HepG2 (cell line): Measurements from ENCODE around the gene MORN1. TPM values are rescaled to one million over a fixed set of nuclear protein-coding genes. Genes with fewer than 3 reads are reported as not detected.

ENCODE experiments used
- ATAC-seq: fragments of 200-7000 bp; cut with Tn5 transposase; 3 replicates; pipeline ENCODE4 v1.9.1; 2020; ENCODE audit warnings: mild to moderate bottlenecking, moderate library complexity
- BruUV-seq: library from RNA; stranded (reverse); fragments of 400-500 nt; replicated peaks from 2 replicates; lab custom pipeline; 2021; lab: Mats Ljungman, UMichigan
- CTCF ChIA-PET: fragments of 300-600 bp; formaldehyde crosslinking; extraction: SDS; loops from one replicate; lab custom pipeline; 2021; ENCODE audit warnings: low total read pairs, inconsistent platforms, low intra/inter-chr PET ratio; lab: Yijun Ruan, JAX
- POLR2A ChIA-PET: fragments of 350-600 bp; sonication (Branson Sonifier 250); formaldehyde crosslinking; loops from one replicate; lab custom pipeline; 2020; ENCODE audit warnings: antibody characterized with exemption, inconsistent platforms; lab: Yijun Ruan, JAX
- DNase-seq: peaks from one replicate; pipeline ENCODE4 v3.0.0-alpha.2; 2015; ENCODE audit warnings: low spot score
- FAIRE-seq: peaks from 3 replicates; lab custom pipeline; 2011; peaks lifted over from hg19 to GRCh38; lab: Jason Lieb, UNC
- H2AFZ ChIP-seq: one replicate; pipeline ENCODE4 v1.6.1; 2011; ENCODE audit warnings: low read length, inconsistent platforms
- H3K27ac ChIP-seq: fragments of 300-600 bp; 3 replicates; pipeline ENCODE4 v1.8.0; 2011; ENCODE audit warnings: mixed run types, mild to moderate bottlenecking, mixed read lengths, low read length, inconsistent platforms; ENCODE audit not compliant: insufficient read depth; ENCODE audit errors: extremely low read length
- H3K27me3 ChIP-seq, 2 experiments: fragments of 200-600 bp in 1 of 2; 2 replicates in 1 of 2; 3 replicates in 1 of 2; pipeline versions ENCODE4 v1.6.0 to v1.8.0; 2011; ENCODE audit warnings: low read length in 2 of 2, mild to moderate bottlenecking in 2 of 2, moderate library complexity in 2 of 2, inconsistent platforms in 1 of 2; ENCODE audit not compliant: insufficient read depth in 2 of 2, control insufficient read depth in 1 of 2
- H3K36me3 ChIP-seq, 2 experiments: fragments of 200-600 bp in 1 of 2; replicated peaks in 1 of 2; 2 replicates in 1 of 2; 3 replicates in 1 of 2; pipeline versions ENCODE4 v1.5.1 to v1.8.0; 2011; ENCODE audit warnings: low read length in 2 of 2, inconsistent platforms in 1 of 2; ENCODE audit not compliant: insufficient read depth in 2 of 2, control insufficient read depth in 1 of 2
- H3K4me1 ChIP-seq: 2 replicates; pipeline ENCODE4 v1.5.1; 2012; ENCODE audit warnings: low read length, inconsistent platforms; ENCODE audit not compliant: insufficient read depth
- H3K4me2 ChIP-seq: 2 replicates; pipeline ENCODE4 v1.6.0; 2011; ENCODE audit warnings: low read depth, low read length, inconsistent platforms
- H3K4me3 ChIP-seq, 3 experiments: fragments of 200-600 bp in 1 of 3; sonication (generic), shearing (Covaris generic) in 1 of 3; replicated peaks in 1 of 3; 2 replicates each; pipeline ENCODE4 v1.5.1; 2011 to 2016; ENCODE audit warnings: low read length in 3 of 3, inconsistent platforms in 2 of 3, low read depth in 2 of 3, mild to moderate bottlenecking in 2 of 3, control low read depth in 1 of 3, mixed read lengths in 1 of 3; ENCODE audit not compliant: insufficient read depth in 1 of 3
- H3K79me2 ChIP-seq: one replicate; pipeline ENCODE4 v1.6.1; 2011; ENCODE audit warnings: low read length, inconsistent platforms; ENCODE audit not compliant: insufficient read depth
- H3K9ac ChIP-seq: 2 replicates; pipeline ENCODE4 v1.6.0; 2011; ENCODE audit warnings: mild to moderate bottlenecking, low read depth, low read length, inconsistent platforms; ENCODE audit not compliant: insufficient read depth
- H3K9me3 ChIP-seq: 2 replicates; pipeline ENCODE4 v1.5.1; 2012; ENCODE audit warnings: mild to moderate bottlenecking, low read length
- H4K20me1 ChIP-seq: 2 replicates; pipeline ENCODE4 v1.6.0; 2011; ENCODE audit warnings: inconsistent platforms, mild to moderate bottlenecking, low read length, moderate library complexity; ENCODE audit not compliant: insufficient read depth
- CCDC6 ChIP-seq: sonication (generic); formaldehyde crosslinking; IDR thresholded peaks from 2 replicates; pipeline ENCODE4 v1.8.1; 2022; ENCODE audit warnings: mild to moderate bottlenecking, missing genetic modification reagents, moderate library complexity
- MIXL1 ChIP-seq: IDR thresholded peaks from 2 replicates; pipeline ENCODE4 v1.6.1; 2016
- NFYB ChIP-seq: sonication (generic); formaldehyde crosslinking; IDR thresholded peaks from 2 replicates; pipeline ENCODE4 v1.4.0; 2020; ENCODE audit warnings: missing genetic modification reagents
- REPIN1 ChIP-seq: sonication (generic); formaldehyde crosslinking; IDR thresholded peaks from 2 replicates; pipeline ENCODE4 v1.8.0; 2022; ENCODE audit warnings: missing genetic modification reagents, low read depth, mild to moderate bottlenecking, borderline replicate concordance
- ZFP41 ChIP-seq: sonication (generic); formaldehyde crosslinking; IDR thresholded peaks from 2 replicates; pipeline ENCODE4 v1.4.0; 2020; ENCODE audit warnings: mild to moderate bottlenecking, missing genetic modification reagents, borderline replicate concordance
- ZNF615 ChIP-seq: sonication (generic); formaldehyde crosslinking; IDR thresholded peaks from 2 replicates; pipeline ENCODE4 v1.5.0; 2020; ENCODE audit warnings: mild to moderate bottlenecking, missing genetic modification reagents, borderline replicate concordance
- WGBS: methylation state at CpG from one replicate; pipeline ENCODE4 v1.1.6; 2017; ENCODE audit warnings: low lambda C conversion rate; 5-methylcytosine and 5-hydroxymethylcytosine counted together
- in situ Hi-C: cut with HindIII; loops from 2 replicates; pipeline ENCODE4 v1.10.0; 2017; ENCODE audit warnings: low pct_unique_long_range_greater_than_20kb; ENCODE audit not compliant: extremely low pct_ligation_motif_present
- intact Hi-C: fragments of 100-400 bp; cut with micrococcal nuclease; formaldehyde crosslinking; loops from one replicate; pipeline ENCODE4 v1.10.0; 2022; ENCODE audit not compliant: unreplicated experiment
- polyA plus RNA-seq, 8 experiments: library from polyadenylated mRNA; depleted of rRNA in 3 of 8; stranded (reverse) in 7 of 8; unstranded in 1 of 8; fragments of >200 nt; fragmentation: Illumina TruSeq in 4 of 8; extraction: Trizol in 4 of 8; gene quantifications; 2 replicates each; pipeline versions ENCODE4 v1.2.1 to v1.2.3, GENCODE V29; 2011 to 2016; ENCODE audit warnings: low read depth in 4 of 8, missing spikeins in 1 of 8, mixed read lengths in 1 of 8; ENCODE audit not compliant: insufficient read depth in 1 of 8
- total RNA-seq, 5 experiments: library from RNA; depleted of rRNA; stranded (reverse); fragments of >200 nt; fragmentation: Illumina TruSeq; extraction: Trizol; gene quantifications; 2 replicates each; pipeline ENCODE4 v1.2.3, GENCODE V29; 2016; ENCODE audit warnings: low read depth in 1 of 5
- TF ChIP-seq, protein P1 (sequence below), 2 experiments: sonication (generic) in 1 of 2; formaldehyde crosslinking in 1 of 2; IDR thresholded peaks; 2 replicates each; pipeline versions ENCODE4 v1.4.0 to v1.6.1; 2018 to 2020; ENCODE audit warnings: missing genetic modification reagents in 2 of 2, borderline replicate concordance in 1 of 2, low read depth in 1 of 2, mild to moderate bottlenecking in 1 of 2, missing biosample characterization in 1 of 2
- TF ChIP-seq, protein P2 (sequence below): sonication (generic); formaldehyde crosslinking; IDR thresholded peaks from 2 replicates; pipeline ENCODE4 v1.8.0; 2022; ENCODE audit warnings: missing genetic modification reagents, mild to moderate bottlenecking, borderline replicate concordance
- TF ChIP-seq, protein P3 (sequence below): sonication (generic); formaldehyde crosslinking; IDR thresholded peaks from 2 replicates; pipeline ENCODE4 v1.4.0; 2020; ENCODE audit warnings: missing genetic modification reagents
- TF ChIP-seq, protein P4 (sequence below): IDR thresholded peaks from 2 replicates; pipeline ENCODE4 v1.6.1; 2016; ENCODE audit warnings: missing compliant biosample characterization, missing genetic modification reagents, borderline replicate concordance
- TF ChIP-seq, protein P5 (sequence below): sonication (generic); formaldehyde crosslinking; IDR thresholded peaks from 2 replicates; pipeline ENCODE4 v1.8.0; 2022; ENCODE audit warnings: mild to moderate bottlenecking, missing genetic modification reagents, moderate library complexity
- TF ChIP-seq, protein P6 (sequence below): sonication (generic); formaldehyde crosslinking; IDR thresholded peaks from 2 replicates; pipeline ENCODE4 v1.9.0; 2021; ENCODE audit warnings: missing genetic modification reagents, borderline replicate concordance

The MORN1 gene
- total and polyA plus RNA-seq, 2 of the 13 experiments (the other 11 are each of a cell fraction or from before 2014, with no cell fraction given): 3.1 to 6.5 TPM

DNA sequence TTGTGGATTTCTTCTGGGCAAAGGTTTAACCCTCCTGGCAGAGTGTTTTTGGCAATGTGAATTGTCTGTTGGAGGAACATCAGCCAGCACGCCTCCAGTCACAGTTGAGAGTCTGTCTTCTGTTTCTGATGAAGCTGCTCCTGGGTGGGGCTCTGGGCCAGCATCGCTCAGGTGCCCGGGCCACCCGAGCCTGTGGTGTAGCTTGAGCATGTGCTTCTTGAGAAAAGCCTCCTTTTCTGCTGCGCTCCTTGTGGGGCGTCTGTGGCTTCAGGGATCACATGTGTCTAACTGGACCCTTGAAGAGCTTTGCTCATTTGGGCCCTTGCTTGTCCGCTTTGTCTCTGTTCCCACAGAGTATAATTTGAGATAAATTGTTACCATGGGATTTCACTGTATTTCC, 7.5 kb upstream of the MORN1 start (continued):
- TF ChIP-seq, protein P1, sequence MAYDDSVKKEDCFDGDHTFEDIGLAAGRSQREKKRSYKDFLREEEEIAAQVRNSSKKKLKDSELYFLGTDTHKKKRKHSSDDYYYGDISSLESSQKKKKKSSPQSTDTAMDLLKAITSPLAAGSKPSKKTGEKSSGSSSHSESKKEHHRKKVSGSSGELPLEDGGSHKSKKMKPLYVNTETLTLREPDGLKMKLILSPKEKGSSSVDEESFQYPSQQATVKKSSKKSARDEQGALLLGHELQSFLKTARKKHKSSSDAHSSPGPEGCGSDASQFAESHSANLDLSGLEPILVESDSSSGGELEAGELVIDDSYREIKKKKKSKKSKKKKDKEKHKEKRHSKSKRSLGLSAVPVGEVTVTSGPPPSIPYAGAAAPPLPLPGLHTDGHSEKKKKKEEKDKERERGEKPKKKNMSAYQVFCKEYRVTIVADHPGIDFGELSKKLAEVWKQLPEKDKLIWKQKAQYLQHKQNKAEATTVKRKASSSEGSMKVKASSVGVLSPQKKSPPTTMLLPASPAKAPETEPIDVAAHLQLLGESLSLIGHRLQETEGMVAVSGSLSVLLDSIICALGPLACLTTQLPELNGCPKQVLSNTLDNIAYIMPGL (CRISPR knock-in tag; IDR thresholded peaks at IDR 0.05; ENCODE audit: borderline replicate concordance in 1 of 2, low read depth in 1 of 2): no peak
- TF ChIP-seq REPIN1 (CRISPR knock-in tag): no peak
- no peak for TF ChIP-seq MIXL1 (CRISPR knock-in tag)
- no peak for TF ChIP-seq NFYB (CRISPR knock-in tag)
- TF ChIP-seq, protein P2, sequence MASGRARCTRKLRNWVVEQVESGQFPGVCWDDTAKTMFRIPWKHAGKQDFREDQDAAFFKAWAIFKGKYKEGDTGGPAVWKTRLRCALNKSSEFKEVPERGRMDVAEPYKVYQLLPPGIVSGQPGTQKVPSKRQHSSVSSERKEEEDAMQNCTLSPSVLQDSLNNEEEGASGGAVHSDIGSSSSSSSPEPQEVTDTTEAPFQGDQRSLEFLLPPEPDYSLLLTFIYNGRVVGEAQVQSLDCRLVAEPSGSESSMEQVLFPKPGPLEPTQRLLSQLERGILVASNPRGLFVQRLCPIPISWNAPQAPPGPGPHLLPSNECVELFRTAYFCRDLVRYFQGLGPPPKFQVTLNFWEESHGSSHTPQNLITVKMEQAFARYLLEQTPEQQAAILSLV (CRISPR knock-in tag): no peak
- TF ChIP-seq, protein P3, sequence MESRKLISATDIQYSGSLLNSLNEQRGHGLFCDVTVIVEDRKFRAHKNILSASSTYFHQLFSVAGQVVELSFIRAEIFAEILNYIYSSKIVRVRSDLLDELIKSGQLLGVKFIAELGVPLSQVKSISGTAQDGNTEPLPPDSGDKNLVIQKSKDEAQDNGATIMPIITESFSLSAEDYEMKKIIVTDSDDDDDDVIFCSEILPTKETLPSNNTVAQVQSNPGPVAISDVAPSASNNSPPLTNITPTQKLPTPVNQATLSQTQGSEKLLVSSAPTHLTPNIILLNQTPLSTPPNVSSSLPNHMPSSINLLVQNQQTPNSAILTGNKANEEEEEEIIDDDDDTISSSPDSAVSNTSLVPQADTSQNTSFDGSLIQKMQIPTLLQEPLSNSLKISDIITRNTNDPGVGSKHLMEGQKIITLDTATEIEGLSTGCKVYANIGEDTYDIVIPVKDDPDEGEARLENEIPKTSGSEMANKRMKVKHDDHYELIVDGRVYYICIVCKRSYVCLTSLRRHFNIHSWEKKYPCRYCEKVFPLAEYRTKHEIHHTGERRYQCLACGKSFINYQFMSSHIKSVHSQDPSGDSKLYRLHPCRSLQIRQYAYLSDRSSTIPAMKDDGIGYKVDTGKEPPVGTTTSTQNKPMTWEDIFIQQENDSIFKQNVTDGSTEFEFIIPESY: no peak

DNA sequence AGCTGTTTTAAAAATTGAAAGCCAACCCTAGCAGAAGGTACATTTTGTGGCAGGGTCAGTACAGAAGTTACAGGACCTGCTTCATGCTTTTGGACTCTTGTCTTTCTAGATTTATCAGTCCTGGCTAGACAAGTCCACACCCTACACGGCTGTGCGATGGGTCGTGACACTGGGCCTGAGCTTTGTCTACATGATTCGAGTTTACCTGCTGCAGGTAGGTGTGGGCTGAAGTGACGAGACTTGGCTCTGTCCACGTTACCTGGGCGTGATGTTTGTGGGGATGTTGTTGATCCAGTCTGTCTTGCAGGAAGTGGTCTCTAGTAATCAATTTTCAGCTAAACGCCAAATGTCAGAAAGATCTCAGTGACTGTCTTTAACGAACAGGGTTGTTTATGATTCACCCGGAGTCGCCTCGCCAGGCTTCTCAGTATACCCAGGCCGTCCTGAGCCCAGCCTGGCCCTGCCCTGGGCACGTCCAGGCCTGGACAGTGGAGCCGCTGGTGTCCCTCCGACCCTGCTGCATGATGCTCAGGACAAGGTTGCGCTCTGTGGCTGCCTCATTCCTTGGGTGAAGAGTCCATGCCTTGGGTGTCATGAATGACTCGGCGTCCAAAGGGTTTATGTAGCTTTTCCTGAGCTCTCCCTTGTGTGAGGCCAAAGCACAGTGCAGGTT, 5.8 kb upstream of the MORN1 start:
- CTCF ChIA-PET: no interaction called here
- in situ Hi-C loops (no loop called here), intact Hi-C loops (no loop called here)
- no peak for ATAC-seq
- no peak overlapping the region for H3K9ac ChIP-seq
- no peak overlapping the region for H2AFZ ChIP-seq
- no peak overlapping the region for H3K4me2 ChIP-seq
- POLR2A ChIA-PET: no interaction called here
- no peak for DNase-seq
- peaks cover 28 to 63% of the 10 kb centered on the region in 2 experiments for H3K36me3 ChIP-seq
- H3K27ac ChIP-seq: no peak overlapping the region
- FAIRE-seq: no peak
- BruUV-seq: no TSS peak
- H3K27me3 ChIP-seq: no peaks in the 10 kb centered on the region; a peak in 1 of 5 replicates
- peaks cover 29% of the 10 kb centered on the region for H3K79me2 ChIP-seq
- H3K4me1 ChIP-seq: peaks cover 19% of the 10 kb centered on the region
- H4K20me1 ChIP-seq: peaks cover 8% of the 10 kb centered on the region; the same call in 1 of the 2 replicates
- no peaks in the 10 kb centered on the region for H3K9me3 ChIP-seq
- WGBS: 97% methylated on average over 19 of the region's 19 CpGs
- no peak overlapping the region for H3K4me3 ChIP-seq
- TF ChIP-seq CCDC6 (no peak), ZFP41 (no peak), ZNF615 (CRISPR knock-in tag) (no peak)
- TF ChIP-seq, protein P4, sequence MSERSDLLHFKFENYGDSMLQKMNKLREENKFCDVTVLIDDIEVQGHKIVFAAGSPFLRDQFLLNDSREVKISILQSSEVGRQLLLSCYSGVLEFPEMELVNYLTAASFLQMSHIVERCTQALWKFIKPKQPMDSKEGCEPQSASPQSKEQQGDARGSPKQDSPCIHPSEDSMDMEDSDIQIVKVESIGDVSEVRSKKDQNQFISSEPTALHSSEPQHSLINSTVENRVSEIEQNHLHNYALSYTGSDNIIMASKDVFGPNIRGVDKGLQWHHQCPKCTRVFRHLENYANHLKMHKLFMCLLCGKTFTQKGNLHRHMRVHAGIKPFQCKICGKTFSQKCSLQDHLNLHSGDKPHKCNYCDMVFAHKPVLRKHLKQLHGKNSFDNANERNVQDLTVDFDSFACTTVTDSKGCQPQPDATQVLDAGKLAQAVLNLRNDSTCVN (CRISPR knock-in tag): no peak
- TF ChIP-seq, protein P5, sequence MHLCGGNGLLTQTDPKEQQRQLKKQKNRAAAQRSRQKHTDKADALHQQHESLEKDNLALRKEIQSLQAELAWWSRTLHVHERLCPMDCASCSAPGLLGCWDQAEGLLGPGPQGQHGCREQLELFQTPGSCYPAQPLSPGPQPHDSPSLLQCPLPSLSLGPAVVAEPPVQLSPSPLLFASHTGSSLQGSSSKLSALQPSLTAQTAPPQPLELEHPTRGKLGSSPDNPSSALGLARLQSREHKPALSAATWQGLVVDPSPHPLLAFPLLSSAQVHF: no peak
- TF ChIP-seq, protein P6, sequence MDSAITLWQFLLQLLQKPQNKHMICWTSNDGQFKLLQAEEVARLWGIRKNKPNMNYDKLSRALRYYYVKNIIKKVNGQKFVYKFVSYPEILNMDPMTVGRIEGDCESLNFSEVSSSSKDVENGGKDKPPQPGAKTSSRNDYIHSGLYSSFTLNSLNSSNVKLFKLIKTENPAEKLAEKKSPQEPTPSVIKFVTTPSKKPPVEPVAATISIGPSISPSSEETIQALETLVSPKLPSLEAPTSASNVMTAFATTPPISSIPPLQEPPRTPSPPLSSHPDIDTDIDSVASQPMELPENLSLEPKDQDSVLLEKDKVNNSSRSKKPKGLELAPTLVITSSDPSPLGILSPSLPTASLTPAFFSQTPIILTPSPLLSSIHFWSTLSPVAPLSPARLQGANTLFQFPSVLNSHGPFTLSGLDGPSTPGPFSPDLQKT (CRISPR knock-in tag): no peak
